Measurements from ENCODE around the gene PRKACG. TPM values are rescaled to one million over a fixed set of nuclear protein-coding genes. Genes with fewer than 3 reads are reported as not detected.

PRKACG gene
- total RNA-seq, 1 donor, result not detected

DNA sequence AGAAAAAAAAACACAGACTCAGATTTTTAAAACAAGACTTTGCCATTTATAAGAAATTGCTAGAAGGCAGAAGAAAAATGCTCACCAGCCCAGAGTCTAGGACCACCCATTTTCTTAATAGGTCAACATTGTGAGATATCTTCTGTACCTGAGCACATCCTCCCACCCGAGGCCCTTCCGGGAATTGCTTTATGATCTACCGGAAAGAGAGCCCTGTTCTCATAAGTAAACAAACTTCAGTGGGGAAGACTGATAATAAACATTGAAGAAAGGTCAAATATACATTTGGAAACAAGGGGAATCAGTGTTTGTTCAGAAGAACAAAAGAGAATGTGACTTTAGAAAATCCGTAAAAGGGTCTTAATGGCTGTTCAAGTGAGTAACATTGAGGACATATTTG is 44.4 kb downstream of the PRKACG start:
- Histone ChIP-seq H3K79me2 (ENCODE audit: insufficient read depth, low read length) (no peaks in the 10 kb centered on the region), H3K27ac (ENCODE audit: low read depth, low read length) (no peak overlapping the region), H2AFZ (ENCODE audit: low read length) (no peak overlapping the region), H3K4me1 (ENCODE audit: insufficient read depth, low read length) (no peaks in the 10 kb centered on the region), H3K4me3 (ENCODE audit: insufficient read depth, low read length) (no peak overlapping the region), H3K9me3 (ENCODE audit: low read depth, low read length) (no peaks in the 10 kb centered on the region), H3K36me3 (ENCODE audit: insufficient read depth, low read length) (no peaks in the 10 kb centered on the region), H3K27me3 (ENCODE audit: insufficient read depth, low read length) (peaks cover 3% of the 10 kb centered on the region), H4K20me1 (ENCODE audit: insufficient read depth, low read length) (no peaks in the 10 kb centered on the region), H3K4me2 (ENCODE audit: insufficient read depth, low read length) (no peak overlapping the region)
- TF ChIP-seq, protein P1, sequence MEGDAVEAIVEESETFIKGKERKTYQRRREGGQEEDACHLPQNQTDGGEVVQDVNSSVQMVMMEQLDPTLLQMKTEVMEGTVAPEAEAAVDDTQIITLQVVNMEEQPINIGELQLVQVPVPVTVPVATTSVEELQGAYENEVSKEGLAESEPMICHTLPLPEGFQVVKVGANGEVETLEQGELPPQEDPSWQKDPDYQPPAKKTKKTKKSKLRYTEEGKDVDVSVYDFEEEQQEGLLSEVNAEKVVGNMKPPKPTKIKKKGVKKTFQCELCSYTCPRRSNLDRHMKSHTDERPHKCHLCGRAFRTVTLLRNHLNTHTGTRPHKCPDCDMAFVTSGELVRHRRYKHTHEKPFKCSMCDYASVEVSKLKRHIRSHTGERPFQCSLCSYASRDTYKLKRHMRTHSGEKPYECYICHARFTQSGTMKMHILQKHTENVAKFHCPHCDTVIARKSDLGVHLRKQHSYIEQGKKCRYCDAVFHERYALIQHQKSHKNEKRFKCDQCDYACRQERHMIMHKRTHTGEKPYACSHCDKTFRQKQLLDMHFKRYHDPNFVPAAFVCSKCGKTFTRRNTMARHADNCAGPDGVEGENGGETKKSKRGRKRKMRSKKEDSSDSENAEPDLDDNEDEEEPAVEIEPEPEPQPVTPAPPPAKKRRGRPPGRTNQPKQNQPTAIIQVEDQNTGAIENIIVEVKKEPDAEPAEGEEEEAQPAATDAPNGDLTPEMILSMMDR (IDR thresholded peaks at IDR 0.05; ENCODE audit: extremely low read depth, low read depth, low read length), result no peak
- no peak for DNase-seq (ENCODE audit: insufficient read length, low spot score, missing footprints)

GRCh38 chr9:68967800-68968199 is 46.1 kb downstream of the PRKACG start:
- Histone ChIP-seq H4K20me1 (ENCODE audit: insufficient read depth, low read length) (no peaks in the 10 kb centered on the region), H3K4me1 (ENCODE audit: insufficient read depth, low read length) (no peaks in the 10 kb centered on the region), H3K79me2 (ENCODE audit: insufficient read depth, low read length) (no peaks in the 10 kb centered on the region), H3K36me3 (ENCODE audit: insufficient read depth, low read length) (no peaks in the 10 kb centered on the region), H3K9me3 (ENCODE audit: low read depth, low read length) (no peaks in the 10 kb centered on the region), H2AFZ (ENCODE audit: low read length) (no peak overlapping the region), H3K27ac (ENCODE audit: low read depth, low read length) (no peak overlapping the region), H3K27me3 (ENCODE audit: insufficient read depth, low read length) (peaks cover 3% of the 10 kb centered on the region), H3K4me2 (ENCODE audit: insufficient read depth, low read length) (no peak overlapping the region), H3K4me3 (ENCODE audit: insufficient read depth, low read length) (no peak overlapping the region)
- TF ChIP-seq, protein P1 (IDR thresholded peaks at IDR 0.05; ENCODE audit: extremely low read depth, low read depth, low read length), result no peak
- no peak for DNase-seq (ENCODE audit: insufficient read length, low spot score, missing footprints)

GRCh38 chr9:68966496-68966944 is 47.4 kb downstream of the PRKACG start:
- H3K9me3 ChIP-seq (ENCODE audit: low read depth, low read length), result no peaks in the 10 kb centered on the region
- TF ChIP-seq, protein P1 (IDR thresholded peaks at IDR 0.05; ENCODE audit: extremely low read depth, low read depth, low read length), result no peak
- H3K4me1 ChIP-seq (ENCODE audit: insufficient read depth, low read length), result no peaks in the 10 kb centered on the region
- no peak overlapping the region for H3K4me3 ChIP-seq (ENCODE audit: insufficient read depth, low read length)
- no peaks in the 10 kb centered on the region for H4K20me1 ChIP-seq (ENCODE audit: insufficient read depth, low read length)
- peaks cover 7% of the 10 kb centered on the region for H3K27me3 ChIP-seq (ENCODE audit: insufficient read depth, low read length)
- no peak overlapping the region for H3K27ac ChIP-seq (ENCODE audit: low read depth, low read length)
- no peak overlapping the region for H2AFZ ChIP-seq (ENCODE audit: low read length)
- no peak for DNase-seq (ENCODE audit: insufficient read length, low spot score, missing footprints)
- no peaks in the 10 kb centered on the region for H3K79me2 ChIP-seq (ENCODE audit: insufficient read depth, low read length)
- H3K4me2 ChIP-seq (ENCODE audit: insufficient read depth, low read length), result no peak overlapping the region
- H3K36me3 ChIP-seq (ENCODE audit: insufficient read depth, low read length), result no peaks in the 10 kb centered on the region

DNA sequence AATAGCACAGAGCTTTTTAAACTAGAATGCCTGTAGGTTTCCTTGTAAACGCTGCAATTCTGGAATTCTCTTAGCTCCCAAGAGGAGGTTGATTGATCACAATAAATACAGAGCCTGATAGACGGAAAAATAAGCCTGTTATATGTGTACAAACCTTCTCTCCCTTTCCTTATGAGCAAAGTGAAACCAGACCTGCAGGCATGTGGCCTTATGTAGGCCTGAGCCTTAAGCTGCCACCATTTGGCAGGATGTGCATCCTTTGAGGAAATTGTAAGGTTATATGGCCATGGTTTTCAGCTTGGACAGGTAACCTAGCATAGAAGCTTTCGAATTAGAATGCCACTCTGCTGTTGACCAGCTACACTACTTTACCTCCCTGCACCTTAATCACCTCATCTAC is 49.1 kb downstream of the PRKACG start:
- Histone ChIP-seq H3K9me3 (ENCODE audit: low read depth, low read length) (no peaks in the 10 kb centered on the region), H3K4me1 (ENCODE audit: insufficient read depth, low read length) (no peaks in the 10 kb centered on the region), H3K4me2 (ENCODE audit: insufficient read depth, low read length) (no peak overlapping the region), H3K79me2 (ENCODE audit: insufficient read depth, low read length) (no peaks in the 10 kb centered on the region), H3K4me3 (ENCODE audit: insufficient read depth, low read length) (no peak overlapping the region), H3K27me3 (ENCODE audit: insufficient read depth, low read length) (peaks cover 7% of the 10 kb centered on the region), H2AFZ (ENCODE audit: low read length) (no peak overlapping the region), H3K36me3 (ENCODE audit: insufficient read depth, low read length) (no peaks in the 10 kb centered on the region), H4K20me1 (ENCODE audit: insufficient read depth, low read length) (no peaks in the 10 kb centered on the region), H3K27ac (ENCODE audit: low read depth, low read length) (no peak overlapping the region)
- no peak for DNase-seq (ENCODE audit: insufficient read length, low spot score, missing footprints)
- TF ChIP-seq, protein P1 (IDR thresholded peaks at IDR 0.05; ENCODE audit: extremely low read depth, low read depth, low read length), result no peak

Measured in osteoblast (primary cell).